ENCODE data around the gene FXN. TPM values are rescaled to one million over a fixed set of nuclear protein-coding genes. Genes with fewer than 3 reads are reported as not detected.

FXN gene
- polyA plus RNA-seq, 3 donors: 9.1 to 27.3 (median 15.9) TPM

GRCh38 chr9:69132361-69132760 lies 96.8 kb downstream of the FXN start:
- H3K79me2 ChIP-seq (ENCODE audit: insufficient read depth, low read length): no peaks in the 10 kb centered on the region
- H3K36me3 ChIP-seq (replicated peaks in 1 of 2; ENCODE audit: control insufficient read depth in 1 of 2, insufficient read depth in 2 of 2, low read length in 2 of 2): no peaks in the 10 kb centered on the region
- H3K9me3 Mint-ChIP-seq: no peaks in the 10 kb centered on the region
- no peak for TF ChIP-seq CTCF (IDR thresholded peaks at IDR 0.05)
- no peaks in the 10 kb centered on the region for H3K4me1 ChIP-seq (ENCODE audit: control insufficient read depth in 1 of 2, insufficient read depth in 2 of 2, low read length in 2 of 2)
- H3K9me3 ChIP-seq (replicated peaks in 1 of 2; ENCODE audit: control insufficient read depth in 1 of 2, insufficient read depth in 1 of 2, low read length in 2 of 2): no peaks in the 10 kb centered on the region
- no peaks in the 10 kb centered on the region for H3K4me1 Mint-ChIP-seq
- no peaks in the 10 kb centered on the region for H3K27me3 ChIP-seq (ENCODE audit: control insufficient read depth in 2 of 2, insufficient read depth in 2 of 2, low read length in 2 of 2)
- no peak overlapping the region for H3K27ac ChIP-seq (ENCODE audit: low read depth in 1 of 2, low read length in 2 of 2)
- no peak overlapping the region for H3K4me3 ChIP-seq (replicated peaks in 1 of 3; ENCODE audit: low read depth in 2 of 3, low read length in 3 of 3)
- H2AFZ ChIP-seq (ENCODE audit: insufficient read depth, low read depth, low read length, poor library complexity, severe bottlenecking): no peak overlapping the region
- H3K27me3 Mint-ChIP-seq (ENCODE audit: low read depth in 3 of 3): peaks cover 0 to 2% (median 0%) of the 10 kb centered on the region in 3 donors
- H4K20me1 ChIP-seq (ENCODE audit: insufficient read depth, low read length): no peaks in the 10 kb centered on the region
- intact Hi-C loops (cut with micrococcal nuclease): no loop called here
- no peaks in the 10 kb centered on the region for H3K36me3 Mint-ChIP-seq
- no peak overlapping the region for H3K27ac Mint-ChIP-seq
- H3K9ac ChIP-seq (ENCODE audit: insufficient read depth, low read length, poor library complexity, severe bottlenecking): no peak overlapping the region
- DNase-seq: no peak
- H3K4me3 Mint-ChIP-seq: no peak overlapping the region
- 50% methylated on average over 1 of the region's 4 CpGs for WGBS (ENCODE audit: insufficient coverage)
- H3K4me2 ChIP-seq (replicated peaks; ENCODE audit: extremely low read depth, low read length, poor library complexity, severe bottlenecking): no peak overlapping the region

DNA sequence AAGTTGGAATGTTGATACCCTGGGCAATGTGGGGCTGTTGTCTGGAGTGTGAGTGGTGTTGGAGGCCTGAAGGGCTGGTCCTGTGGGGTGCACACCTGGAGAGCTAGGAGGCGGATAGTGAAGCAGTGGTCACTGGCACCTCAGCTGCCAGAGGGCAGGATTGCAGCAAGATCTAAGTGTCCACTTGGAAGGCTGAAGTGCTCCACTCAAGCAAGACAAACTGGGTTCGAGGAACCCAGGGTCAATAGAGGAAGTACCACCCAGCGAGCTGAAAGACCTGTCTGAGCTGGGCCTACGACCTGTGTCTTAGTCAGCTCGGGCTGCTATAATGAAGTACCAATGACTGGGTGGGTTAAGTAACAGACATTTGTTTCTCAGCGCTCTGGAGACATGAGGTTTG lies 98.9 kb downstream of the FXN start:
- no peaks in the 10 kb centered on the region for H3K9me3 Mint-ChIP-seq
- no peak overlapping the region for H2AFZ ChIP-seq (ENCODE audit: insufficient read depth, low read depth, low read length, poor library complexity, severe bottlenecking)
- intact Hi-C loops (cut with micrococcal nuclease): no loop called here

More for the DNA sequence above, 98.9 kb downstream of the FXN start:
- peak overlapping the region in 1 of 7 donors; percentile 66 for H3K27ac Mint-ChIP-seq
- Histone ChIP-seq H3K79me2 (ENCODE audit: insufficient read depth, low read length) (no peaks in the 10 kb centered on the region), H3K9ac (ENCODE audit: insufficient read depth, low read length, poor library complexity, severe bottlenecking) (no peak overlapping the region), H3K27ac (ENCODE audit: low read depth in 1 of 2, low read length in 2 of 2) (no peak overlapping the region), H3K4me2 (replicated peaks; ENCODE audit: extremely low read depth, low read length, poor library complexity, severe bottlenecking) (no peak overlapping the region), H3K4me1 (ENCODE audit: control insufficient read depth in 1 of 2, insufficient read depth in 2 of 2, low read length in 2 of 2) (no peaks in the 10 kb centered on the region), H3K4me3 (replicated peaks in 1 of 3; ENCODE audit: low read depth in 2 of 3, low read length in 3 of 3) (no peak overlapping the region), H3K9me3 (replicated peaks in 1 of 2; ENCODE audit: control insufficient read depth in 1 of 2, insufficient read depth in 1 of 2, low read length in 2 of 2) (no peaks in the 10 kb centered on the region), H4K20me1 (ENCODE audit: insufficient read depth, low read length) (no peaks in the 10 kb centered on the region), H3K27me3 (ENCODE audit: control insufficient read depth in 2 of 2, insufficient read depth in 2 of 2, low read length in 2 of 2) (no peaks in the 10 kb centered on the region), H3K36me3 (replicated peaks in 1 of 2; ENCODE audit: control insufficient read depth in 1 of 2, insufficient read depth in 2 of 2, low read length in 2 of 2) (no peaks in the 10 kb centered on the region)
- no peak overlapping the region for H3K4me3 Mint-ChIP-seq
- DNase-seq: no peak
- H3K36me3 Mint-ChIP-seq: no peaks in the 10 kb centered on the region
- H3K27me3 Mint-ChIP-seq (ENCODE audit: low read depth in 3 of 3): no peaks in the 10 kb centered on the region
- no peak for TF ChIP-seq CTCF (IDR thresholded peaks at IDR 0.05)
- 92% methylated on average over 6 of the region's 6 CpGs for WGBS (ENCODE audit: insufficient coverage)
- no peaks in the 10 kb centered on the region for H3K4me1 Mint-ChIP-seq
